Esophagus squamous epithelium (tissue), 4 donors: ENCODE measurements around the gene CHRM2.

Experiments
- CTCF ChIP-seq, 6 experiments: fragments of 450-650 bp in 4 of 6; fragments of 200-600 bp in 2 of 6; sonication (generic) in 2 of 6; IDR thresholded peaks; one replicate each; pipeline ENCODE4 v1.5.1; 2016 to 2019; ENCODE audit warnings: antibody characterized with exemption in 6 of 6, mild to moderate bottlenecking in 4 of 6, moderate library complexity in 4 of 6
- POLR2A ChIP-seq, 4 donors: fragments of 450-650 bp; IDR thresholded peaks; one replicate each; pipeline ENCODE4 v1.6.1; 2017; ENCODE audit warnings: antibody characterized with exemption in 4 of 4, mild to moderate bottlenecking in 4 of 4, moderate library complexity in 3 of 4

DNA sequence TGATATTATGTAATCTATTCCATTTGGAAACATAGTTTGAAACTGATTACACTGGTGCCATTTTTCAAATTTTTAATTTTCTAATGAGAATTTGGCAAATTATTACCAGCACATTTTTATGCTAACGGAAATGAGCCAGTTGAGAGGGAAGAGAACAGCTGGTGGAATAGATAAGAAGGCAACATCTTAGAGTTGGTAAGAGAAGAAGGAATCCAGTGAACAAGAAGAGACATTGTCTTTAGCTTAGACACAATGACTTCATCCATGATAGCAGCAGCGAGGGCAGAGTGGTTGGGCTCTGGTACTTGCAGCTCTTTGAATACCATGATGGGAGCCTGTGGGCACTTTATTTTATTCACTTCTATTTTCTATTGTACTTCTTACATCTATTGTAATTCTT is 89.6 kb downstream of the CHRM2 start:
- TF ChIP-seq CTCF (IDR thresholded peaks at IDR 0.05) (no peak), POLR2A (IDR thresholded peaks at IDR 0.05) (no peak)
